8988T (cell line): Measurements from ENCODE around the gene WFDC10B.
"Not testable (repeated sequence)": the region's sequence is repeated elsewhere in the genome, so short reads cannot be mapped to it uniquely, and the experiment has no call there.

ENCODE experiments used
- DNase-seq: peaks from one replicate; pipeline ENCODE4 v3.0.0; 2011

The WFDC10B gene

GRCh38 chr20:45646875-45647274, 57.9 kb downstream of the WFDC10B start:
- DNase-seq: no peak

- DNase-seq: not testable (repeated sequence)
Observed at GRCh38 chr20:45645869-45646268, 59.0 kb downstream of the WFDC10B start.

GRCh38 chr20:45641076-45641475, 63.7 kb downstream of the WFDC10B start:
- not testable (repeated sequence) for DNase-seq

- DNase-seq: no peak
Observed at GRCh38 chr20:45639687-45640086, 65.1 kb downstream of the WFDC10B start.

- no peak for DNase-seq
Observed at GRCh38 chr20:45636513-45636912, 68.3 kb downstream of the WFDC10B start.
